Heart left ventricle (tissue), 16 donors: ENCODE results near the gene RIC3. TPM values are rescaled to one million over a fixed set of nuclear protein-coding genes. Genes with fewer than 3 reads are reported as not detected.

ENCODE experiments used
- ATAC-seq, 4 donors: fragments of 200-7000 bp; cut with Tn5 transposase; one replicate each; pipeline ENCODE4 v1.9.1; 2020 to 2022; ENCODE audit warnings: moderate library complexity in 4 of 4, mild to moderate bottlenecking in 3 of 4, moderate number of reproducible peaks in 1 of 4
- DNase-seq, 5 donors: peaks; one replicate each; pipeline ENCODE4 v3.0.0-alpha.2; 2020
- H3K27ac ChIP-seq, 12 donors: fragments of 200-600 bp; sonication (generic) in 4 of 12; one replicate each; pipeline versions ENCODE4 v1.5.0 to v1.8.0; 2016 to 2022; ENCODE audit warnings: mild to moderate bottlenecking in 2 of 12
- H3K27me3 ChIP-seq, 9 donors: fragments of 200-600 bp; sonication (generic) in 2 of 9; one replicate each; pipeline versions ENCODE4 v1.5.1 to v1.8.0; 2016 to 2022; ENCODE audit warnings: mild to moderate bottlenecking in 3 of 9
- H3K36me3 ChIP-seq, 9 donors: fragments of 200-600 bp; sonication (generic) in 2 of 9; one replicate each; pipeline versions ENCODE4 v1.5.0 to v1.8.0; 2018 to 2022; ENCODE audit warnings: mild to moderate bottlenecking in 2 of 9
- H3K4me1 ChIP-seq, 12 donors: fragments of 200-600 bp; sonication (generic) in 4 of 12; one replicate each; pipeline versions ENCODE4 v1.5.0 to v1.8.0; 2016 to 2022; ENCODE audit warnings: mild to moderate bottlenecking in 3 of 12
- H3K4me3 ChIP-seq, 12 donors: fragments of 200-600 bp; sonication (generic) in 4 of 12; one replicate each; pipeline versions ENCODE4 v1.5.0 to v1.8.0; 2017 to 2022; ENCODE audit warnings: mild to moderate bottlenecking in 9 of 12, moderate library complexity in 4 of 12
- H3K9me3 ChIP-seq, 12 donors: fragments of 200-600 bp; sonication (generic) in 4 of 12; one replicate each; pipeline versions ENCODE4 v1.5.0 to v1.8.0; 2016 to 2022; ENCODE audit warnings: mild to moderate bottlenecking in 1 of 12
- POLR2A ChIP-seq, 2 donors: fragments of 450-650 bp; IDR thresholded peaks; one replicate each; pipeline ENCODE4 v1.6.1; 2017; ENCODE audit warnings: antibody characterized with exemption in 2 of 2, mild to moderate bottlenecking in 2 of 2, moderate library complexity in 2 of 2
- WGBS, 4 donors: extraction: QIAGEN DNeasy Blood & Tissue Kit in 2 of 4; methylation state at CpG; one replicate each; pipeline versions ENCODE4 v1.1.5 to v1.1.7; 2013 to 2018; 5-methylcytosine and 5-hydroxymethylcytosine counted together
- intact Hi-C, 10 donors: fragments of 100-400 bp; cut with DNase I; formaldehyde crosslinking; loops; one replicate each; pipeline versions ENCODE4 v1.11.1 to v1.14.2; 2022
- polyA plus RNA-seq, 2 donors: library from polyadenylated mRNA; stranded (reverse); fragments of 200-250 nt; gene quantifications; one replicate each; pipeline ENCODE4 v1.2.3, GENCODE V29; 2013
- total RNA-seq, 9 donors: library from RNA; depleted of rRNA in 2 of 9; stranded (reverse); fragments of >200 nt in 2 of 9; fragmentation: NEBNext Ultra II Directional in 3 of 9; extraction: Animal tissue kit (Norgen Biotek cat#: 25700) in 3 of 9; gene quantifications; one replicate each; pipeline versions ENCODE4 v1.1.0 to v1.2.4, GENCODE V29; 2016 to 2023
- TF ChIP-seq, protein P1 (sequence below), 12 donors: fragments of 200-600 bp; sonication (generic) in 4 of 12; IDR thresholded peaks; one replicate each; pipeline versions ENCODE4 v1.5.0 to v1.8.0; 2018 to 2022; ENCODE audit warnings: antibody characterized with exemption in 12 of 12, mild to moderate bottlenecking in 5 of 12
- donor health status: ischemic (EF 13 %, LVEDD 7.1; RV severe dilation, severe dysfunction).
- donor health status: healthy with polysubstance abuse.
- donor health status: DM: no; HTN: yes; CAD: no.
- donor health status: DM: no; HTN: no; CAD: no.
- donor health status: ischemic (EF 25% LVEDD 6.9; RV normal size, moderate dysfunction).
- donor health status: ischemic (EF 25% LVEDD 5.7; RV mildly dilated, moderate dysfunction).
- donor health status: healthy.
- donor health status: DM: yes; HTN: yes; CAD: no.
- donor health status: ischemic (EF 35%, LVEDD 5.7; RV mildly dilated, moderate dysfunction).
- donor health status: nonischemic (EF 11% LVEDD 7.7; RV severe dilation, severe dysfunction).
- donor health status: DM: yes; HTN: yes; CAD: no.
- donor health status: PGD.
- donor health status: ischemic (EF 29% LVEDD 5.4; RV normal size, mild dysfunction).
- donor health status: nonischemic (EF 23%, LVEDD 6.1; RV moderate dilation, normal function).

RIC3 gene
- total and polyA plus RNA-seq, 11 donors: 3.1 to 16.3 (median 10.0) TPM

DNA sequence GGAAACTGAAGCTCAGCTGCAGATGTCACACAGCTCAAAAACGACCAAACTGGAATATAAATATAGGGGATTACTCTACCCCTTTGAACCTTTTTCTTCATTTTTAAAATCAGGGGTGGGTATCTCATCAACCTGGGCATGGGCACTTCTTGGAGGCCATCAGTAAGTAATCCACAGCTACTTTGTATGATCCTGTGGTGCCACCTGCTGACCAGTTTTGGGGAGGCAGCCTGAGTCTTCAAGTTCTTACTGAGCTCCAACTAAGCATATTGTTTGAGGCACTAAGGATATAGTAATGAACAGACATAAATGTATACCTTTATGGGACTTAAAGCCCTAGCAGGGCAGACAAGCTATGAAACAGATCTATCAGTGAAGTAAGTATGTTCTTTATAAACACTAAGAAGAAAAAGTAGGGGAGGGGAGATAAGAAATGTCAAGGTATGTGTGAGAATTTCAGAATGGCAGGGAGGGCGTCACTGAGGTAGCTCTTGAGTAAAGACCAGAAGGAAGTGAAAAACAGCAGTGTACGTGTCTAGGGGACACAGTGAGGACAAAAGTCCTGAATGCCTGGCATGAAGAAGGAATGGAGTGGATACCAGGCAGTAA is 69.4 kb downstream of the RIC3 start:
- H3K4me1 ChIP-seq: no peaks in the 10 kb centered on the region
- peak in 4 of 5 donors; percentile 59 to 73 (median 70) for DNase-seq
- H3K9me3 ChIP-seq: no peaks in the 10 kb centered on the region
- H3K27ac ChIP-seq: no peak overlapping the region
- H3K27me3 ChIP-seq: no peaks in the 10 kb centered on the region
- intact Hi-C loops: loop anchor here in 9 of 10 donors (1.0 to 10.0 kb wide), 9 partner anchors 65 to 207 kb away; no protein-coding TSS in a partner anchor
- ATAC-seq: peak; percentile 47 to 70 (median 56)
- WGBS, 4 donors: 35 to 47% (median 45%) methylated on average over 3 of the region's 3 CpGs
- H3K4me3 ChIP-seq: no peak overlapping the region
- TF ChIP-seq, protein P1, sequence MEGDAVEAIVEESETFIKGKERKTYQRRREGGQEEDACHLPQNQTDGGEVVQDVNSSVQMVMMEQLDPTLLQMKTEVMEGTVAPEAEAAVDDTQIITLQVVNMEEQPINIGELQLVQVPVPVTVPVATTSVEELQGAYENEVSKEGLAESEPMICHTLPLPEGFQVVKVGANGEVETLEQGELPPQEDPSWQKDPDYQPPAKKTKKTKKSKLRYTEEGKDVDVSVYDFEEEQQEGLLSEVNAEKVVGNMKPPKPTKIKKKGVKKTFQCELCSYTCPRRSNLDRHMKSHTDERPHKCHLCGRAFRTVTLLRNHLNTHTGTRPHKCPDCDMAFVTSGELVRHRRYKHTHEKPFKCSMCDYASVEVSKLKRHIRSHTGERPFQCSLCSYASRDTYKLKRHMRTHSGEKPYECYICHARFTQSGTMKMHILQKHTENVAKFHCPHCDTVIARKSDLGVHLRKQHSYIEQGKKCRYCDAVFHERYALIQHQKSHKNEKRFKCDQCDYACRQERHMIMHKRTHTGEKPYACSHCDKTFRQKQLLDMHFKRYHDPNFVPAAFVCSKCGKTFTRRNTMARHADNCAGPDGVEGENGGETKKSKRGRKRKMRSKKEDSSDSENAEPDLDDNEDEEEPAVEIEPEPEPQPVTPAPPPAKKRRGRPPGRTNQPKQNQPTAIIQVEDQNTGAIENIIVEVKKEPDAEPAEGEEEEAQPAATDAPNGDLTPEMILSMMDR (IDR thresholded peaks at IDR 0.05): peak; percentile 52 to 89 (median 80)
- TF ChIP-seq POLR2A (IDR thresholded peaks at IDR 0.05): no peak
- H3K36me3 ChIP-seq: peaks cover 0 to 84% (median 56%) of the 10 kb centered on the region in 9 donors

DNA sequence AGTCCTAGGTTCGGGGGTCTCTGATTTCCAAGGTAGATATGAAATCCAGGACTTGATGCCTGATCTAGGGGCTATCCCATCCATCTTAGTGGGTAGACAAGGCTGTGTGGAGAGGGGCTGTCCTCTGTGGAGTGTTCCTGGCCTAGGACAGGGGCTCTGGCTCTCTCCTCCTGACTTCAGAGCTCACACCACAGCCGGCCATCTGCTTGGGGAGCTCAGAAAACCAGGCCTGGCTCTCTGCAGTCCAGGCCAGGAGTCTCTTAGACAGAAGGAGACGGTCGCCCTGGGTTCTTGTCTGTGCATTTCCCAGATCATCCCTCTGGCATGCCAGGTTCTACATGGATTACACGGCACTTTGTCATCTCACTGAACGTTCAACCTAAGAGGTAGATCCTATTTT is 69.9 kb downstream of the RIC3 start:
- peak in 1 of 5 donors; percentile 3 for DNase-seq
- Histone ChIP-seq H3K4me1 (no peaks in the 10 kb centered on the region), H3K9me3 (no peaks in the 10 kb centered on the region), H3K27ac (no peak overlapping the region), H3K4me3 (no peak overlapping the region), H3K27me3 (no peaks in the 10 kb centered on the region), H3K36me3 (peaks cover 0 to 85% (median 56%) of the 10 kb centered on the region in 9 donors)
- TF ChIP-seq POLR2A (IDR thresholded peaks at IDR 0.05): no peak
- TF ChIP-seq, protein P1 (IDR thresholded peaks at IDR 0.05): no peak
- WGBS, 4 donors: 73 to 82% (median 78%) methylated on average over 6 of the region's 6 CpGs
- no peak for ATAC-seq
- intact Hi-C loops: loop anchor here in 9 of 10 donors (1.0 to 10.0 kb wide), 9 partner anchors 64 to 207 kb away; no protein-coding TSS in a partner anchor

- peaks cover 0 to under 1% (median 0%) of the 10 kb centered on the region in 12 donors for H3K4me1 ChIP-seq
- no peak overlapping the region for H3K4me3 ChIP-seq
- no peak for ATAC-seq
- no peak for TF ChIP-seq POLR2A (IDR thresholded peaks at IDR 0.05)
- TF ChIP-seq, protein P1 (IDR thresholded peaks at IDR 0.05): no peak
- intact Hi-C loops: loop anchor here in 9 of 10 donors (2.0 to 10.0 kb wide), 7 partner anchors 64 to 206 kb away; no protein-coding TSS in a partner anchor
- H3K27me3 ChIP-seq: no peaks in the 10 kb centered on the region
- peak in 1 of 5 donors; percentile 1 for DNase-seq
- 71 to 87% (median 81%) methylated on average over 4 of the region's 4 CpGs for WGBS, 4 donors
- H3K36me3 ChIP-seq: peaks cover 0 to 81% (median 54%) of the 10 kb centered on the region in 9 donors
- H3K9me3 ChIP-seq: no peaks in the 10 kb centered on the region
- no peak overlapping the region for H3K27ac ChIP-seq
Measured at GRCh38 chr11:8098361-8098760, 70.5 kb downstream of the RIC3 start.

DNA sequence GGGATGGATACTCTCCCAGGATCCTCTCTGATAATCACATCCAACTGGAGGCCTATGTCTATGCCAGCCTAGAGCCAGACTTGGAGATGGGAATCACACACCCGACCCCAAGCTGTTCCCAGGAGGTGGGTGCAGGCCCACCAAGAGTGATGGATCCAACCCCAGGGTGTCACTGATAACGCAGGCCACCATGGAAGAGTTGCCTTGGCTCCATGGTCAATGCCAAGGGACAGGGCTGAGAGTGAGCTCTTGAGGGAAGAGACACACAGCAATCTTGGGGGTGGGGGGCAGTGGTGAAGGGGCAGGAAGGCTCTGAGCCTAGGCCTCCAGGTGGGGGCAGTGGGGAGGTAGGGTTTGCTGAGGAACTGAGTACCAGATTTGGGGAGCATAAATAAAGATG is 70.9 kb downstream of the RIC3 start:
- DNase-seq: peak in 1 of 5 donors; percentile 1
- H3K9me3 ChIP-seq: no peaks in the 10 kb centered on the region
- H3K4me1 ChIP-seq: peaks cover 0 to 5% (median 0%) of the 10 kb centered on the region in 12 donors
- no peak overlapping the region for H3K27ac ChIP-seq
- no peak for ATAC-seq
- no peak overlapping the region for H3K4me3 ChIP-seq
- intact Hi-C loops: loop anchor here in 9 of 10 donors (2.0 to 10.0 kb wide), 7 partner anchors 63 to 206 kb away; no protein-coding TSS in a partner anchor
- WGBS, 4 donors: 85 to 92% (median 87%) methylated on average over 2 of the region's 2 CpGs
- no peaks in the 10 kb centered on the region for H3K27me3 ChIP-seq
- no peak for TF ChIP-seq POLR2A (IDR thresholded peaks at IDR 0.05)
- TF ChIP-seq, protein P1 (IDR thresholded peaks at IDR 0.05): no peak
- peaks cover 0 to 78% (median 54%) of the 10 kb centered on the region in 9 donors for H3K36me3 ChIP-seq
